ENCODE data around the gene POLR3G. TPM values are rescaled to one million over a fixed set of nuclear protein-coding genes. Genes with fewer than 3 reads are reported as not detected.
A peak's percentile ranks its signal among the peaks of the same experiment; 100 is the strongest.

POLR3G gene
- total and polyA plus RNA-seq, 8 donors: 0.53 to 1.3 (median 0.84) TPM

GRCh38 chr5:90440644-90441043 is 34.0 kb upstream of the POLR3G start:
- 43 to 59% methylated on average over 2 of the region's 2 CpGs for WGBS, 2 donors
- no peak for TF ChIP-seq CTCF (IDR thresholded peaks at IDR 0.05)
- no peak for DNase-seq
- H3K4me3 ChIP-seq: no peak overlapping the region
- H3K27ac ChIP-seq: no peak overlapping the region
- ATAC-seq: no peak
- H3K4me1 ChIP-seq: peaks cover 6 to 10% (median 6%) of the 10 kb centered on the region in 3 donors
- no peak for FAIRE-seq
- intact Hi-C loops (cut with DNase I): no loop called here
- H3K9me3 ChIP-seq: no peaks in the 10 kb centered on the region
- H3K36me3 ChIP-seq: no peaks in the 10 kb centered on the region
- no peaks in the 10 kb centered on the region for H3K27me3 ChIP-seq

- Histone ChIP-seq H3K4me3 (no peak overlapping the region), H3K9me3 (no peaks in the 10 kb centered on the region), H3K27ac (no peak overlapping the region), H3K36me3 (no peaks in the 10 kb centered on the region), H3K4me1 (no peaks in the 10 kb centered on the region), H3K27me3 (no peaks in the 10 kb centered on the region)
- ATAC-seq (no peak), FAIRE-seq (no peak), DNase-seq (no peak)
- TF ChIP-seq CTCF (IDR thresholded peaks at IDR 0.05): no peak
- intact Hi-C loops (cut with DNase I): no loop called here
Observed at GRCh38 chr5:90446961-90447360, 27.7 kb upstream of the POLR3G start.

- Histone ChIP-seq H3K9me3 (no peaks in the 10 kb centered on the region), H3K36me3 (peaks cover 0 to 4% (median 0%) of the 10 kb centered on the region in 3 donors), H3K27ac (no peak overlapping the region), H3K4me1 (no peaks in the 10 kb centered on the region), H3K4me3 (no peak overlapping the region), H3K27me3 (no peaks in the 10 kb centered on the region)
- ATAC-seq: no peak
- no peak for TF ChIP-seq CTCF (IDR thresholded peaks at IDR 0.05)
- no peak for FAIRE-seq
- intact Hi-C loops (cut with DNase I): no loop called here
- 72 to 77% methylated on average over 4 of the region's 4 CpGs for WGBS, 2 donors
- DNase-seq: no peak
Observed at GRCh38 chr5:90461288-90461687, 13.4 kb upstream of the POLR3G start.

- intact Hi-C loops (cut with DNase I): loop anchor here in 1 of 3 donors (10.0 kb wide), 1 partner anchor 52 kb away; the partner anchor contains the start of gene LYSMD3
- Histone ChIP-seq H3K4me1 (peaks cover 11 to 14% (median 11%) of the 10 kb centered on the region in 3 donors), H3K4me3 (peak overlapping the region; percentile 34 to 94 (median 90)), H3K9me3 (no peaks in the 10 kb centered on the region), H3K27me3 (no peaks in the 10 kb centered on the region), H3K36me3 (no peaks in the 10 kb centered on the region), H3K27ac (peak overlapping the region in 1 of 4 donors; percentile 82)
- 18 to 19% methylated on average over 9 of the region's 9 CpGs for WGBS, 2 donors
- no peak for FAIRE-seq
- ATAC-seq: peak in 2 of 4 donors; percentile 0
- no peak for TF ChIP-seq CTCF (IDR thresholded peaks at IDR 0.05)
- DNase-seq: no peak
Observed at GRCh38 chr5:90472783-90473395, 1.8 kb upstream of the POLR3G start.
